Suprapubic skin (tissue), 4 donors: ENCODE results near the gene RAI2. TPM values are rescaled to one million over a fixed set of nuclear protein-coding genes. Genes with fewer than 3 reads are reported as not detected.
A peak's percentile ranks its signal among the peaks of the same experiment; 100 is the strongest.

Experiments
- DNase-seq, 2 donors: peaks; one replicate each; pipeline ENCODE4 v3.0.0-alpha.2; 2019; ENCODE audit warnings: low spot score in 2 of 2
- H3K27ac ChIP-seq: fragments of 200-600 bp; sonication (generic); one replicate; pipeline ENCODE4 v1.5.1; 2019
- H3K27me3 ChIP-seq: fragments of 200-600 bp; sonication (generic); one replicate; pipeline ENCODE4 v1.5.1; 2019
- H3K36me3 ChIP-seq: fragments of 200-600 bp; sonication (generic); one replicate; pipeline ENCODE4 v1.5.1; 2019
- H3K4me1 ChIP-seq: fragments of 200-600 bp; sonication (generic); one replicate; pipeline ENCODE4 v1.5.1; 2019
- H3K4me3 ChIP-seq: fragments of 200-600 bp; sonication (generic); one replicate; pipeline ENCODE4 v1.5.1; 2019; ENCODE audit warnings: mild to moderate bottlenecking
- H3K9me3 ChIP-seq: fragments of 200-600 bp; sonication (generic); one replicate; pipeline ENCODE4 v1.5.1; 2019
- CTCF ChIP-seq, 2 donors: fragments of 200-600 bp in 1 of 2; fragments of 450-650 bp in 1 of 2; sonication (generic) in 1 of 2; IDR thresholded peaks; one replicate each; pipeline ENCODE4 v1.5.1; 2016 to 2019; ENCODE audit warnings: antibody characterized with exemption in 2 of 2, mild to moderate bottlenecking in 1 of 2, moderate library complexity in 1 of 2
- EP300 ChIP-seq: sonication (generic); formaldehyde crosslinking; IDR thresholded peaks from one replicate; pipeline ENCODE4 v1.6.1; 2017; ENCODE audit warnings: antibody characterized with exemption
- POLR2A ChIP-seq, 2 donors: fragments of 450-650 bp; IDR thresholded peaks; one replicate each; pipeline ENCODE4 v1.6.1; 2017; ENCODE audit warnings: antibody characterized with exemption in 2 of 2, mild to moderate bottlenecking in 2 of 2, moderate library complexity in 2 of 2
- POLR2AphosphoS5 ChIP-seq, 3 donors: sonication (generic); formaldehyde crosslinking; IDR thresholded peaks; one replicate each; pipeline ENCODE4 v1.6.1; 2017; ENCODE audit warnings: antibody characterized with exemption in 3 of 3
- WGBS: methylation state at CpG from one replicate; pipeline ENCODE4 v1.1.5; 2018; 5-methylcytosine and 5-hydroxymethylcytosine counted together
- total RNA-seq, 4 donors: library from RNA; depleted of rRNA; stranded (reverse); fragments of >200 nt; gene quantifications; one replicate each; pipeline ENCODE4 v1.1.0, GENCODE V29; 2016

RAI2 gene
- total RNA-seq, 4 donors from 2014 or later, result 4.4 to 11.2 (median 6.5) TPM

DNA sequence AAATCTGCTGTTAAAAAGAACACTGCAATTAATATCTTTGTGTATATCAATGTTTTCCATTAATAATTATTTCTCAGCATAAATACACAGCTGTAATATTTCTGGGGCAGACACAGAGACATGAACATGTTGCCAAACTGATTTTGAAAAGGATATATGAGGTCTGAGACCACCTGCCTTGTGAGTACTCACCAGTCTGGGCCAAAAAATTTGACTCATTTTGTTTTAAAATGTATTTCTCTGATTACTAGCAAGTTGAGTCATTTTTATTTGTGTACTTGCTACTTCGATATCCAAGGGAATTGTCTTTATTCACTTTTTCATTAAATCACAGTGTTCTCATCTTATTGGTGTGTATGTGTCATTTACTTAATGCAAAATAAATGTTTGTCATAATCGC lies 8.5 kb upstream of the RAI2 start:
- 87% methylated on average over 2 of the region's 2 CpGs for WGBS
- Histone ChIP-seq H3K27me3 (no peaks in the 10 kb centered on the region), H3K9me3 (no peaks in the 10 kb centered on the region), H3K27ac (no peak overlapping the region), H3K4me3 (no peak overlapping the region), H3K4me1 (no peaks in the 10 kb centered on the region), H3K36me3 (no peaks in the 10 kb centered on the region)
- TF ChIP-seq CTCF (IDR thresholded peaks at IDR 0.05), result no peak
- TF ChIP-seq POLR2AphosphoS5 (IDR thresholded peaks at IDR 0.05), result no peak
- no peak for TF ChIP-seq POLR2A (IDR thresholded peaks at IDR 0.05)
- no peak for TF ChIP-seq EP300
- DNase-seq, result no peak

DNA sequence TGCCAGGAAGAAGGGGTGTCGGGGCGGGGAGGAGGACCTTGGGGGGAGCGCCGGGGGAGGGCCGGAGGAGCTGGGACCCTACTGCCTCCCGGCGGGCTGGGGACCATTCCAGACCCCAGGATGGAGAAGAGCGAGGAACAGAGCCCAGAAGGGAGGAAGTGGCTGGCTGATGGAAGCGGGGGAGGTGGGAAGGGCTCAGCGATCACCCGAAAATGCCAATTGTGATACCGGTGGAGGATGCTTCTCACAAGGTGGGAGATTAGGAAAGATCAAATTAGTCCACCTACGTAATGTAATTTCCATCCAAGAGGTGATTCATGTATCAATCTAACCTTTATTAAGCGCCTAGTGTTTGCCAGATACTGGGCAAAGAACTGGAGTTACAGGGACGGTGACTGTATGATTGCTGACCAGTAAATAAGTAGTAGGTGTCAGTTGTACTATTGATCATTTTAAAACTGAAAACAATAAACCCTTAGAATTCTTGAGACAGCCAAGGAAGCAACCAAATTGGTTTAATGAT lies 452 bp upstream of the RAI2 start:
- H3K4me1 ChIP-seq, result no peaks in the 10 kb centered on the region
- no peaks in the 10 kb centered on the region for H3K36me3 ChIP-seq
- no peak for DNase-seq
- no peaks in the 10 kb centered on the region for H3K9me3 ChIP-seq
- TF ChIP-seq CTCF (IDR thresholded peaks at IDR 0.05) (no peak), EP300 (no peak), POLR2A (IDR thresholded peaks at IDR 0.05) (no peak), POLR2AphosphoS5 (IDR thresholded peaks at IDR 0.05) (no peak)
- WGBS, result 44% methylated on average over 11 of the region's 15 CpGs
- no peak overlapping the region for H3K27ac ChIP-seq
- H3K4me3 ChIP-seq, result peak overlapping the region; percentile 49
- H3K27me3 ChIP-seq, result peaks cover 4% of the 10 kb centered on the region

- Histone ChIP-seq H3K4me3 (peak overlapping the region; percentile 49), H3K9me3 (no peaks in the 10 kb centered on the region), H3K36me3 (no peaks in the 10 kb centered on the region), H3K4me1 (no peaks in the 10 kb centered on the region), H3K27me3 (peaks cover 4% of the 10 kb centered on the region), H3K27ac (peak overlapping the region; percentile 50)
- 46% methylated on average over 37 of the region's 53 CpGs for WGBS
- TF ChIP-seq EP300 (no peak), POLR2AphosphoS5 (IDR thresholded peaks at IDR 0.05) (no peak)
- no peak for DNase-seq
These were observed 818 bp downstream of the RAI2 start for GRCh38 chrX:17860179-17860780.

DNA sequence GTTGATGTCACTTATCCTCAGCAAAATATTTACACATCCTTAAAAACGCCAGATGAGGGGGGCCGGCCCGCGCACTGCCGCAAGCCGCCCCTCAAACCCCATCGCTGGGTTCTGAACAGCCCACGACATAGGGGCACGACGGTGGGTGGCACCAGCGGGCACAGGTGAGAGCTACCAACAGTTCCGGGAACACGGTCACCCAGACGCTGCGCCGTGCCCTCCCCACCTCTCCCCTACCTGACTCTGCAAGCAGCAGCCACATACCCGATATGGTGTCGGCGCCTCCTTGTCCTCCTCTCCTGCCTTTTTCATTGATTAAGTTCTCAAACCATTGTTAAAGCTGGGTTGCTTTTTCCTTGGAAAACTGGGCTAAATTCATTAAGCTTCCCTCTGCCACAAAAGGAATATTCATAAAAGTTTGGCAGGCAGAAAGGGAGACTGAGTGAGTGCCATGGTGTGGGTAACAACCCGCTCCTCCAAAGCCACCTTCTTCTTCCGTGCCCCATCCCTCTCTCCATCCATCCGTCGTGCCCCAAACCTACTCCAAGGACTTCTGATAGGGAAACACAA lies 1.4 kb downstream of the RAI2 start:
- no peaks in the 10 kb centered on the region for H3K9me3 ChIP-seq
- H3K27me3 ChIP-seq, result peaks cover 4% of the 10 kb centered on the region
- WGBS, result 43% methylated on average over 23 of the region's 23 CpGs
- TF ChIP-seq POLR2A (IDR thresholded peaks at IDR 0.05) (no peak), EP300 (no peak), CTCF (IDR thresholded peaks at IDR 0.05) (no peak), POLR2AphosphoS5 (IDR thresholded peaks at IDR 0.05) (no peak)
- peak overlapping the region; percentile 49 for H3K4me3 ChIP-seq
- DNase-seq, result no peak
- no peaks in the 10 kb centered on the region for H3K36me3 ChIP-seq
- H3K27ac ChIP-seq, result peak overlapping the region; percentile 50
- H3K4me1 ChIP-seq, result no peaks in the 10 kb centered on the region

DNA sequence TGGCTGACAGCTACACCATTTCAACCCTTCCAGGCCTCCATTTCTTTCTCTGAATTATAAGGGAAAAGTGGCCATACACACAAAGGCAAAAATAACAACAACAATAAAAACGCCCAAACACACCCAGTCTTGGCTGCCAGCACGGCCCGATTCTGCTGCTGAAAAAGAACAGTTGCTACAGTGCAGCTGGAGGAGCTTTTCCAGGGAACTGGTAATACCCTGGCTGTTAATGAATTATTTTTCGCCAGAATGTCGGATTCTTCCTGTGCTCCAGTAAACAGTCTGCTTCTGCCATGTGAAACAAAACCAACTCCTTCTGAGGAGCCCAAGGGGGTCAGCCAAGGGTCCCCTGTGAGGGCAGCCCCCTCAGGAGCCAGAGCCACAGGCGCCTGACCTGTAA lies 6.6 kb downstream of the RAI2 start:
- peaks cover 5% of the 10 kb centered on the region for H3K4me1 ChIP-seq
- no peak for TF ChIP-seq POLR2AphosphoS5 (IDR thresholded peaks at IDR 0.05)
- TF ChIP-seq EP300, result no peak
- no peak for TF ChIP-seq CTCF (IDR thresholded peaks at IDR 0.05)
- TF ChIP-seq POLR2A (IDR thresholded peaks at IDR 0.05), result no peak
- no peak for DNase-seq
- no peaks in the 10 kb centered on the region for H3K9me3 ChIP-seq
- H3K27ac ChIP-seq, result no peak overlapping the region
- H3K27me3 ChIP-seq, result peaks cover 4% of the 10 kb centered on the region
- 40% methylated on average over 6 of the region's 6 CpGs for whole genome bisulfite sequencing
- no peak overlapping the region for H3K4me3 ChIP-seq
- no peaks in the 10 kb centered on the region for H3K36me3 ChIP-seq
